A549 (cell line): Measurements from ENCODE around the gene PPP4R4.

ENCODE experiments used
- CBX8 ChIP-seq: fragments of 200-600 bp; sonication (generic); IDR thresholded peaks from 2 replicates; pipeline ENCODE4 v1.6.1; 2016
- SMC3 ChIP-seq: fragments of >200 bp; sonication (Bioruptor Twin); formaldehyde crosslinking; IDR thresholded peaks from 3 replicates; pipeline ENCODE4 v1.6.1; 2018; ENCODE audit warnings: inconsistent platforms

- TF ChIP-seq CBX8 (no peak), SMC3 (no peak)
Measured at GRCh38 chr14:94152676-94153075, 21.4 kb upstream of the PPP4R4 start.
